HG03354 (cell line): ENCODE results near the gene RPS6KA1.

ENCODE experiments used
- ATAC-seq: cut with Tn5 transposase; IDR thresholded peaks from one replicate; pipeline ENCODE4 v1.9.1; 2021; ENCODE audit warnings: mild to moderate bottlenecking; ENCODE audit not compliant: unreplicated experiment, poor library complexity, severe bottlenecking

The RPS6KA1 gene

DNA sequence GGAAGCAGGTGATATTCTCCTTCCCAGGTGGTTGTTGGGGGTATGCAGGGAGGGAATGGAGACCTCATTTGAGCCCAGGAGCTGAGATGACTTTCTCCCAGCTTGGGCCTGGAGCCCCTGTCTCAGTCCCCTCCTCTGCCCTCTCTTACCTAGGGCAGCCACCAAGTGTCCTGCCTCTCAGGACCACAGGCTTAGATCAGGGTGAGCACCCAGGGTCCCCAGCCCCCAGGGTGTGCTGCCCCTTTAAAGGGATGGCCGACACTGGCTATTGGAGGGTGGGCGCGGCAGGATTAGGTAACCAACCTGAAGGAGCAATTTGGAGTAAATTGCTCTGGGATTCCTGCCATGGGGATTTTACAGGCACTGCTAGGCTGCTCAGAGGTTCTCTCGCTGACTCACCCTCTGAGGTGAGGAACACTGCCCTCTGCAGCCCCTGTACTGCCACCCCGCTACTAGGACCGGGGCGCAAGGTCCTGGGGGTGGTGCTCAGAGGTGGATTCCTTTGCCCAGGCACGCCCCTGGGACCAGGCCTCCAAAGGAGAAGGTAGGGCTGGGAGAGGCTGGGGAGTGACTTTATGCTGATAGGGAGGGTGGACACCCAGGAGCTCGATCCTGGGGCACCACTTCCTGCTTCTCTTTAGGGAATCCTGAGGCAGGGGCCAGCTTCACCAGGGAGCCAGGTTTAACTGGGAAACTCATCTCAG is 1.5 kb downstream of the RPS6KA1 start:
- no peak for ATAC-seq

DNA sequence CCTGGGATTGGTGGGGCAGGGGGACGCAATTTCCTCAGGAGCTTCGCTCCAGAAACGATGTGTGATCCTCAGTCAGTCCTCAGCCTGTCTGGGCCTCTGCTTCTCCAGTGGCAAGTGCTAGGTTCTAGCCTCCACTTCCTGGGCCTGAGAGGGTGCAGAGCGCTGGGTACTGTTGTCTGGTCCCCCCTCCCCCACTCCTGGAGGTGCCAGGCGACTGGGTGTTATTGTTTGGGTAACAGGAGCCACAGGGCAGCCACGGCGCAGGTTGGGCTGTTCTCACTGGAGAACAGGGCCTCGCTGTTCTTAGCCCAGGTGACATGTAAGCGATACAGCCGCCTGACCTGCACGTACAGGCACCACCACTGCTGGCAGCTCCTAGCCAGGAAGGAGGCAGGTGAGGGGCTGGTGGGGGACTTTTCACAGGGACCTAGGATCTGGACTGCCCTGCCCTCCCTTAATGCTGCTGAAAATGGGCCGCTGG is 2.1 kb downstream of the RPS6KA1 start:
- no peak for ATAC-seq

DNA sequence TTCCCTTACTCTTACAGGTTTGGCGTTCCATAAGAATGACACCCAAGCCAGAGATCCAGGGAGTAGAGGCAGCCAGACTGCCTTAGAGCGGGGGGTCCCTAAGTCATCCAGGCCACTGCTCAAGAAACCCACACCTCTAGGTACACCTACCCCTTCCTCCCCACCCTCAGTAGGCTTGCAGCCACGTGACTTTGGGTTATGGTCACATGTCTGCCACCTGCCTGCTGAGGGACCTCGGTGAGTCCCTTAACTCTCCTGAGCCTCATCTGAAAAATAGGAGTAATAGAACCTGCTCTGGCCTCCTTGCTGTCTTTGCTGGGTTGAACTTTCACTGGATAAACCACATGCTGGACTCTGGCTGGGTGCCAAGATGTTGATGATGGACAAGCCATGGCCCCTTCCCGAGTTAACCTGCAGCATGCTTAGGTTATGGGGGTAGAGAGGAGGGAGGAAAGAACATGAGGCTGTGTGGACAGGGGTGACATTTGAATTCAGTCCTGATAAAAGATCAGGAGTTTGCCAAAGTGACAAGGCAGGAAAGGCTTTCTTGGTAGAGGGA is 4.5 kb downstream of the RPS6KA1 start:
- no peak for ATAC-seq

DNA sequence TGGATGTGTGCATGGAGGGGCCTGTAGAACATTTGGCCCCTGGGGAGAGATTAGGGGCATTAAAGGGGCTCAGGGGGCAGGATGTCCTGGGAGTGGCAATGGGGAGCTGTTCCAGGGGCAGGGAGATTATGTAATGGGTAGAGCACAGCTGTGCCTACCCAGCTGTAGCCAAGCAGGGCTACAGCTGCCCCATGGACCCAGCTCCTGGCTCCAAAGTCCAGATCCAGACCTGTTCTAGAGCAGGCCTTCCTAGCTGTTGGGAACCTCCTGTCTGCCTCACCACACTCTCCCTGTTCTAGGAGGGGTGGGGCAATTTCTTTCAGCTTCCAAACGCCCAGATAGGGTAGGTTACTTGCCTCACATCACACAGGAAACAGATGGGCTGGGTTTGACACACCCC is 5.6 kb downstream of the RPS6KA1 start:
- ATAC-seq, result no peak

DNA sequence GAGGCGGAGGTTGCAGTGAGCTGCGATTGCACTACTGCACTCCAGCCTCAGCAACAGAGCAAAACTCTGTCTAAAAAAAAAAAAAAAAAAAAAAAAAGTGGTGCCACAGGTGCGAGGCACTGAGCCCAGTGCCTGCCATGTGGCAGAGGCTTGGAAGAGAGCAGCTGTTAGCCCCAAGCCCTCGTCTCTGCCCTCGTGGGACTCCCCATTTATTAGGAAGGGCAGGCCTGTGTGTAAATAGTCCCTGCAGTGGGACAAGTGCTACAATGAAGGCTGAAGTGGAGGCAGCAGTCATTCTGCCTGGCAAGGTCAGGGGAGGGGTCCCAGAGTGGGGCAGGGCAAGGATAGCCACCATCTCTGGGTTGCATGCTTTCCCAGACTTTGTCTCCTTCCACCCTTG is 6.5 kb downstream of the RPS6KA1 start:
- no peak for ATAC-seq

- ATAC-seq, result no peak
Observed at GRCh38 chr1:26536521-26536920, 7.0 kb downstream of the RPS6KA1 start.

DNA sequence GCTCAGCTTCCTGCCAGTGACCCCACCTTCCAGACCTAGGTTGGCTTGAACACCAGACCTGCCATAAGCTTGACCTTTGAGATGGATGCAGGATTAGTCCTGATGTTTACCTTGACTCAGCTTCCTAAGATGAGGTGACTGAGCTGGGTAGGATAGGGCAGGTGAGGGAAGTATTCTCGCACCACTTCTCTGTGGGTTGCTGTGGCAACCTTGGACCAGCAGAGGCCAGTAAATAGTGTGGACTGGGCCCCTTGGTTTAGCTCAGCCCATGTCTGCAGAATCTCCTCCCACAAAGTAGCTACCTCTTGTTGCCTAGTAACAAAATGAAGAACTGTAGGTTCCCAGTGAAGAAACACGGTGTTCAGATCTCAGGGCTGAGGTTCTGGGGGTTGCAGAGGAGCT is 8.4 kb downstream of the RPS6KA1 start:
- ATAC-seq, result no peak

- ATAC-seq, result no peak
Observed at GRCh38 chr1:26538480-26539412, 9.2 kb downstream of the RPS6KA1 start.

- ATAC-seq, result no peak
Observed at GRCh38 chr1:26539722-26540121, 10.2 kb downstream of the RPS6KA1 start.

DNA sequence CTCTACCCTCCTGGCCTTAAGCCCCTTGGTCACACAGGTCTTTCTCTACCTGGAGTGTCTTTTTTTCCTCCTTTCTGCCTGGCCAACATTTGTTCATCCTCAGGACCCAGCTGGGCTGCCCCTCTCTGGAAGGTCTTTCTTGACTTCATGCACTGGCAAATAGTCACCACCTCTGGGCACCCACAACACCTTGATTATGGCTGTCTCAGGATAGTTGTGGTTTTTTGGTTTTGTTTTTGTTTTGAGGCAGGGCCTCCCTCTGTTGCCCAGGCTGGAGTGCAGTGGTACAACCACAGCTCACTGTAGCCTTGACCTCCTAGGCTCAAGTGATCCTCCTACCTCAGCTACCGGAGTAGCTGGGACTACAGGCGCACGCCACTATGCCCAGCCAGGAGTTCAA is 10.8 kb downstream of the RPS6KA1 start:
- ATAC-seq, result no peak

DNA sequence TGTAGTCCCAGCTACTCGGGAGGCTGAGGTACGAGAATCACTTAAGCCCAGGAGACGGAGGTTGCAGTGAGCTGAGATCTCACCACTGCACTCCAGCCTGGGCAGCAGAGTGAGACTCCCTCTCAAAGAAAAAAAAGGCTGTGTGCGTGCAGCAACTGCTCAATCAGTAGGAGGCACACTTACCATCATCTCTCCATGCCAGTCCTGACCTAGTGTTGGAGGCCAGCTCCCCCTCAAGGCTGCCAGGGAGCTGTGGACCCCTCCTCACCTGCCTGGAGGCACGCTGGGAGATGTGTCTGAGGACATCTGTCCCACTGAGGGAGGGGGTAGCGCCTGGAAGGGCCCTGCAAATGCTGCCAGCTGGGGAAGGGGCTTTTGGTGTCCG is 11.9 kb downstream of the RPS6KA1 start:
- no peak for ATAC-seq

- peak; percentile 70 for ATAC-seq
Observed at GRCh38 chr1:26541816-26542711, 12.5 kb downstream of the RPS6KA1 start.

DNA sequence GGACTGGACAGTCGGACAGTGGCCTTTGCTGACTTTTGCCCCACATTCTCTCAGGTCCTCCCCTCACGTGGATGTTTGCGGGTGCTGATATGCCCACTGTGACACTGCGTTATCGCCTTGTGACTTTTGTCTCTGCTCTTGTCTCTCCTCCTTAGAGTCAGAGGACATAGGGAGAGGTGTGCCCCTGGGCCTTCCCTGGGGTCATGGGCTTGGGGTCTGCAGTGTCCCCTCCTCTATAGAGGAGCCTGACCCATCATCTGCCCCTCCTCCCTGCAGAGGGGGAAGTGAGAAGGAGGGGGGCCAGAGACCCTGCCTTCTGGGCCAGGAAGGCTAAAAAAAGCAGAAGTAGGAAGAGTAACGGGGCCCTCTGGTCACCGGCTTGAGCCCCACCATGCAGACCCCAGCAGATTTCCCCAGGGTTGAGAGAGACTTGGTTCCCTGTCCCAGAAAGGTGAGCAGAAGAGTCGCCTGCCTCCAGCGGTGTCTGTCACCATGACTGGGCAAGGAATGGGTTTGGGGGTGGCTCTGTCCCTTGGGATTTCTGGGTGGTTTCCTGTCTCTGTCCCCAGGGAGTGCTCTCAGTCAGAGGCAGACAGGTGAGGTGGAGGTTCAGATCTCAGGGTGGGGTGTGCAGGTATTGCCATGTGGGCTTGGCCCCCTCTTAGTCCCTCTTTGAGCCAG is 13.3 kb downstream of the RPS6KA1 start:
- no peak for ATAC-seq

DNA sequence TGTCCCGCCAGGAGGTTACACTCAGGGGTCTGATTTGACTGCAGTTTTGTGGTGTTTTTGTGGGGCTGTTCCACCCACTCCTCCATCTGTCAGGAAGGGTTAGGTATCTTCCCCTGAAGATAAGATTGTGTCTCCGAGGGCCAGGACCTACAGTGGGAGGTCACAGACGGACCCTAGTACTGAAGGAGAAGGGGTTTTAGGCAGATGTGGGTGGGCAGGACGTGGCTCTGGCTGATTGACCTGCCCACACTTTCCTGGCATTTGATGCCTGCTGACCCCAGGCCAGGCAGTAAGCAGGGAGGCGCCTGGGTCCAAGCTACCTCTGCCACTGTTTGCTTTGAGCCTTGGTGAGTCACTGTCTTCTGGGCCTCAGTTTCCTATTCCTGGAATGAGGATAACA is 13.9 kb downstream of the RPS6KA1 start:
- ATAC-seq, result no peak

DNA sequence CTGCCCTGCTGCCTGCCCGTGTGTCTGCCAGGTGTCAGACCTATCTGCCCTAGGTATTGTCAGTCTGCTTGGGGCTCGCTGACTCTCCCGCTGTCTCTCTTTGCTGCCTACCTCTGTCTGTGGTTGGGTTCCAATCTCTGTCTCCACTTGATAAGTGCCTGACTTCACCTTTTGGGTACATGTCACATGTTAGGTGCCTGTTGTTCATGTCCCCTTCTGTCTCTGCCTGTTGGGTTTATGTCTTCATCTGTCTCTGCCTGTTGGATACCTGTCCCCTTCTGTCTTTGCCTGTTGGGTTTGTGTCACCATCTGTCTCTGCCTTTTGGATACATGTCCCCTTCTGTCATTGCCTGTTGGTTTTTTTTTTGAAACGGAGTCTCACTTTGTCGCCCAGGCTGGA is 14.6 kb downstream of the RPS6KA1 start:
- ATAC-seq, result no peak

GRCh38 chr1:26545969-26546323 is 16.4 kb downstream of the RPS6KA1 start:
- peak; percentile 2 for ATAC-seq

DNA sequence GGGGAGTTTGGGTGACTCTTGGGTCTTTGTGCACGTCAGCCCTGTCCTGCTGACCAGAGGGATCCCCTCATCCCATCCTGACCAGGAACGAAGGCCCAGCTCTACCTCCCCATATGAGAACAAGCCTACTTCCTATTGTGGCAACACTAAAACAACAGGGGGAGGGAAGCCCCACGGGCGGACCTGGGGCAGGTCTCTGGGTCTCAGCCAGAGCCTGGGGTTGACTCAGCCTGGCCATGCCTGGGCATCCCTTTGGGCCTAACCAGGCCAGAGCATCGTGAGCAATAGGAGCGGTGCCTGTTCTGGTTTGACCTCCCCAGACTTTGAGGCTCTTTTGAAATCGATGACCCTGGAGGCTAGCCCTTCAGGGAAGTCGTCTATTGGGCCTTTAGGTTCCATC is 16.8 kb downstream of the RPS6KA1 start:
- ATAC-seq, result no peak

DNA sequence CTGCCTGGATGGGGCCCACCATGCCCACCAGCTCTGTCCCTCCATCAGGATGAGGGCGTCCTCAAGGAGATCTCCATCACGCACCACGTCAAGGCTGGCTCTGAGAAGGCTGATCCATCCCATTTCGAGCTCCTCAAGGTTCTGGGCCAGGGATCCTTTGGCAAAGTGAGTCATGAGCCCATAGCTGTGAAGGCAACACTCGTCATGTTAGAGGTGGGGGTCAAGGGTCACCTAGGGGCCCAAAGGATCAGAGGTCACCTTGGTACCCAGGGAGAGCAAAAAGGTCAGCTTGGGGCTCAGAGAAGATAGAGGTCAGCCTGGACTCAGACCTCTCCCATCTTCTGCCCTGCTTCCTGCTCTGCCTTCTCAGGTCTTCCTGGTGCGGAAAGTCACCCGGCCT is 17.3 kb downstream of the RPS6KA1 start:
- no peak for ATAC-seq

GRCh38 chr1:26548841-26549240 is 19.3 kb downstream of the RPS6KA1 start:
- ATAC-seq, result no peak
